ENCODE measurements around the gene TNRC6B.
"Not testable (repeated sequence)": the region's sequence is repeated elsewhere in the genome, so short reads cannot be mapped to it uniquely, and the experiment has no call there.

The TNRC6B gene

GRCh38 chr22:40376149-40376548 is 198.4 kb downstream of the TNRC6B start:
- DNase-seq = no peak

- DNase-seq = no peak
Observed at GRCh38 chr22:40377931-40378330, 200.2 kb downstream of the TNRC6B start.

DNA sequence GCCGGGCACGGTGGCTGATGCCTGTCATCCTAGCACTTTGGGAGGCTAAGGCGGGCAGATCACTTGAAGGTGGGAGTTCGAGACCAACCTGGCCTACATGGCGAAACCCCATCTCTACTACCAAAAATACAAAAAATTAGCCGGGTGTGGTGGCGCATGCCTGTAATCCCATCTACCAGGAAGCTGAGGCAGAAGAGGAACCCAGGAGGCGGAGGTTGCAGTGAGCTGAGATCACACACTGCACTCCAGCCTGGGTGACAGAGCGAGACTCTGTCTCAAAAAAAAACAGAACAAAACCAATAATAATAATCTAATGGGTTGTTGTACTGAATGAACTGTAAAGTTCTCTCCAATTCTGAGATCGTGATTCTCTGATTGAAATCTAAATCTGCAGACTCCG is 200.7 kb downstream of the TNRC6B start:
- not testable (repeated sequence) for DNase-seq

- no peak for DNase-seq
Observed at GRCh38 chr22:40381461-40381860, 203.7 kb downstream of the TNRC6B start.

DNA sequence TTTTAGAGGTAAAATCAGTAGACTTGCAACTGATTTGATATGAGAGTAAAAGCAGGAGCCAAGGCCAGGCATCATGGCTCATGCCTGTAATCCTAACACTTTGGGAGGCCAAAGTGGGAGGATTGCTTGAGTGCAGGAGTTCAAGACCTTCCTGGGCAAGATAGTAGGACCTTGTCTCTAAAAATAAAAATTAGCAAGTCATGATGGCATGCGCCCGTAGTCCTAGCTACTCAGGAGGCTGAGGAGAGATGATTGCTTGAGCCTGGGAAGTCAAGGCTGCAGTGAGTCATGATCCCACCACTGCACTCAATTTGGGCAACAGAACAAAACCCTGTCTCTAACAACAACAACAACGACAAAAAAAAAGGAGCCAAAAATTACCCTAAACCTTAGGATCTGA is 206.2 kb downstream of the TNRC6B start:
- DNase-seq = no peak

DNA sequence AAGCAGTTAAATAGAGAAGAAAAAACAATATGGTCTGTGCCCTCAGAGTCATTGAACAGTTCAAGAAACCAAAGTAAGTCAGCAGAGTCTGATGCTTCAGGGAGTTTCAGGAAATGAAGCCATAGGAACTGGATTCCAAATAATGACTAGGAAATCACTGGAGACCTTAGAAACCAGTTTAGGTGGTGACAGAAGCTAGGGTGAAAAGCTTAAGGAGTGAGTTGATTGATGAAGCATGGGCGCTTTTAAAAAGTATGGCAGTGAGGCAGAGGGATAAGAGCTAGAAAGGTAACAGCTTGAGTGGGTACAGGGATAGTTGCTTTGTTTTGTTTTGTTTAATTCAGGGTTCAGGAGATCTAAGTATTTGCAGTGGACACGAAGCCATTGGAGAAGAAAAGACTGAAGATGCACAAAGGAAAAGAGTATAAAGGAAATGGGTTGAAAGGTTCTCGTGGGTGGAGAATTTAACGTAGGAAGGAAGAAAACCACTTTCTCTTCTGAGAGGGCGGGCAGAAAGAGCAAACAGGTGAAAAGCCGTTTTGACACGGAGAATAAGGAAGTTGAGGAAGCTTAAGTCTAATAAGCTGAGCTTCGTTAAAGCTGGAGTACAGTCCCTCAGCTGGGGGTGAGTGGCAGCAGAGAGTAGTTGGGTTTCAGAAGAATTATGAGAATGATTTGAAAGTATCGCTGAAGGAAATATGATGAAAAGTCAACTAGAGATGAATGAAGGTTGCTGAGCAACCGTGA is 207.5 kb downstream of the TNRC6B start:
- DNase-seq = no peak
